ENCODE data around the gene PLA2G4B. TPM values are rescaled to one million over a fixed set of nuclear protein-coding genes. Genes with fewer than 3 reads are reported as not detected.

The PLA2G4B gene
- total and polyA plus RNA-seq, 9 donors = 4.8 to 17.5 (median 10.6) TPM

DNA sequence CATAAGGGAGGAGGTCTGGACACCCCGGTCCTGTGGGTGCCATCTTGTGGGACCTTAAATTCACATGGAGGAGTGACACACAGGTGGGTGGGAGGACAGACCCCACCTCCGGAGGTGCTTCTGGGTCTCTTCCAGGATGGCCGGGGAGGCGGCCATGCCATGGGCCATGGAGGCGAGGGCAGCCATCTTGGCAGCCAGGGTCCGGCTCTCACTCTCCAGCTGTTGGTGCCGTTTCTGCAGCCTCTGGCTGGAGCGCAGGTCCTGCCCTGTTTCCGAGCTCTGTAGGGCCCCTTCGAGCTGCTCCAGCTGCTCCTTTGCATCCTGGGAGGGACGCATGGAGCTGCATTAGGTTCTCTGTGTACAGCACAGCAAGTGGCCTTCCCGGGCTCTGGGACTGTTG lies 36.1 kb downstream of the PLA2G4B start:
- Histone ChIP-seq H3K36me3 (no peaks in the 10 kb centered on the region), H3K9me3 (no peaks in the 10 kb centered on the region), H3K27ac (no peak overlapping the region), H3K27me3 (no peaks in the 10 kb centered on the region), H3K4me3 (no peak overlapping the region), H3K4me1 (ENCODE audit: insufficient read depth) (no peaks in the 10 kb centered on the region)
- 82 to 93% (median 91%) methylated on average over 11 to 12 of the region's 12 CpGs for WGBS, 3 donors
- DNase-seq = no peak
- TF ChIP-seq EP300 (IDR thresholded peaks at IDR 0.05) (no peak), POLR2A (IDR thresholded peaks at IDR 0.05) (no peak)
- TF ChIP-seq, protein P1, sequence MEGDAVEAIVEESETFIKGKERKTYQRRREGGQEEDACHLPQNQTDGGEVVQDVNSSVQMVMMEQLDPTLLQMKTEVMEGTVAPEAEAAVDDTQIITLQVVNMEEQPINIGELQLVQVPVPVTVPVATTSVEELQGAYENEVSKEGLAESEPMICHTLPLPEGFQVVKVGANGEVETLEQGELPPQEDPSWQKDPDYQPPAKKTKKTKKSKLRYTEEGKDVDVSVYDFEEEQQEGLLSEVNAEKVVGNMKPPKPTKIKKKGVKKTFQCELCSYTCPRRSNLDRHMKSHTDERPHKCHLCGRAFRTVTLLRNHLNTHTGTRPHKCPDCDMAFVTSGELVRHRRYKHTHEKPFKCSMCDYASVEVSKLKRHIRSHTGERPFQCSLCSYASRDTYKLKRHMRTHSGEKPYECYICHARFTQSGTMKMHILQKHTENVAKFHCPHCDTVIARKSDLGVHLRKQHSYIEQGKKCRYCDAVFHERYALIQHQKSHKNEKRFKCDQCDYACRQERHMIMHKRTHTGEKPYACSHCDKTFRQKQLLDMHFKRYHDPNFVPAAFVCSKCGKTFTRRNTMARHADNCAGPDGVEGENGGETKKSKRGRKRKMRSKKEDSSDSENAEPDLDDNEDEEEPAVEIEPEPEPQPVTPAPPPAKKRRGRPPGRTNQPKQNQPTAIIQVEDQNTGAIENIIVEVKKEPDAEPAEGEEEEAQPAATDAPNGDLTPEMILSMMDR (IDR thresholded peaks at IDR 0.05) = no peak
- intact Hi-C loops (cut with DNase I) = no loop called here

DNA sequence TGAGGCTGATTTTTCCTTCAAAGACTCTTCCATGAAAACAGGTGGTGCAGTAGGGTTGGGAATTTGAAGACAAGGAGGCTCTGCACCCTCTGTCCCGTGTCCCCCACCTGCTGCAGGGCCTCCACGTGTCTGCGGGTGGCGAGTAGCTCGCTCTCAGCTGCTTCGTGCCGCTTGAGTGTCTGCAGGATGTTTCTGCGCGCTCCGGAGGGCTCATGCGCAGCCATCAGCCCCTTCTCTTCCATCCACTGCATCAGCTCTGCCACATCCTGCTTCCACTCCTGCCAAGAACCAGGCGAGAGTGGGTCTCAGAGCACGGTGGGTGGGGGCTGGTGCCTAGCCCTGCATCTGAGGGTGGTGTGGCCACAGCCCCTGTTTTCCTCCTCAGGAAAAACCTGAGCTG lies 37.4 kb downstream of the PLA2G4B start:
- TF ChIP-seq EP300 (IDR thresholded peaks at IDR 0.05) (no peak), POLR2A (IDR thresholded peaks at IDR 0.05) (no peak)
- TF ChIP-seq, protein P1 (IDR thresholded peaks at IDR 0.05) = no peak
- intact Hi-C loops (cut with DNase I) = no loop called here
- no peaks in the 10 kb centered on the region for H3K9me3 ChIP-seq
- DNase-seq = no peak
- H3K36me3 ChIP-seq = no peaks in the 10 kb centered on the region
- H3K27me3 ChIP-seq = no peaks in the 10 kb centered on the region
- no peaks in the 10 kb centered on the region for H3K4me1 ChIP-seq (ENCODE audit: insufficient read depth)
- H3K4me3 ChIP-seq = no peak overlapping the region
- no peak overlapping the region for H3K27ac ChIP-seq
- 70 to 82% (median 79%) methylated on average over 13 of the region's 13 CpGs for WGBS, 3 donors

- no peak overlapping the region for H3K27ac ChIP-seq
- WGBS, 3 donors = 57 to 69% (median 66%) methylated on average over 11 to 12 of the region's 12 CpGs
- no peaks in the 10 kb centered on the region for H3K36me3 ChIP-seq
- H3K4me3 ChIP-seq = no peak overlapping the region
- intact Hi-C loops (cut with DNase I) = no loop called here
- TF ChIP-seq POLR2A (IDR thresholded peaks at IDR 0.05) = no peak
- no peaks in the 10 kb centered on the region for H3K4me1 ChIP-seq (ENCODE audit: insufficient read depth)
- H3K9me3 ChIP-seq = no peaks in the 10 kb centered on the region
- DNase-seq = no peak
- no peaks in the 10 kb centered on the region for H3K27me3 ChIP-seq
Observed at GRCh38 chr15:41876689-41877088, 38.0 kb downstream of the PLA2G4B start.

- Histone ChIP-seq H3K4me1 (ENCODE audit: insufficient read depth) (peaks cover under 1% of the 10 kb centered on the region), H3K36me3 (no peaks in the 10 kb centered on the region), H3K27ac (no peak overlapping the region), H3K9me3 (no peaks in the 10 kb centered on the region), H3K27me3 (no peaks in the 10 kb centered on the region), H3K4me3 (no peak overlapping the region)
- intact Hi-C loops (cut with DNase I) = no loop called here
- WGBS, 3 donors = 79 to 83% (median 81%) methylated on average over 11 to 13 of the region's 13 CpGs
- TF ChIP-seq EP300 (IDR thresholded peaks at IDR 0.05) = no peak
- TF ChIP-seq, protein P1 (IDR thresholded peaks at IDR 0.05) = no peak
- no peak for TF ChIP-seq POLR2A (IDR thresholded peaks at IDR 0.05)
- no peak for DNase-seq
Observed at GRCh38 chr15:41877631-41878354, 39.1 kb downstream of the PLA2G4B start.

DNA sequence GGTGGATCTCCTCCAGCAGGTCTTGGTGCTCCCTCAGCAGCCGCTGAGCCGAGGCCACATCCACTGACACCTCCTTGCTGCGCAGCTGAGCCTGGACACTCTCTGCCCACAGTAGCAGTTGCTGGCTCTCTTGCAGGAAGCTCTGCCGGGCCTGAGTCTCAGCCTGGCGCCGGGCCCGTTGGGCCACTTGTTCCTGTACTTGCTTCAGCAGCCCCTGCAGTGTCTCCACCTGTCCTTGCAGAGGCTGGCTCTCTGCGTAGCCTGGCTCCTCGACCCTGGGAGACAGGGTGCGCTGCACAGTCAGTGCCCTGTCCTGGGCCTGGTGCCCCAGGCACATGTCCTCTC lies 39.7 kb downstream of the PLA2G4B start:
- Histone ChIP-seq H3K4me1 (ENCODE audit: insufficient read depth) (peaks cover 5% of the 10 kb centered on the region), H3K36me3 (no peaks in the 10 kb centered on the region), H3K27me3 (no peaks in the 10 kb centered on the region), H3K9me3 (no peaks in the 10 kb centered on the region), H3K27ac (no peak overlapping the region), H3K4me3 (no peak overlapping the region)
- no peak for TF ChIP-seq POLR2A (IDR thresholded peaks at IDR 0.05)
- TF ChIP-seq, protein P1 (IDR thresholded peaks at IDR 0.05) = no peak
- TF ChIP-seq EP300 (IDR thresholded peaks at IDR 0.05) = no peak
- no peak for DNase-seq
- intact Hi-C loops (cut with DNase I) = no loop called here
- 82 to 91% (median 87%) methylated on average over 9 to 10 of the region's 10 CpGs for WGBS, 3 donors
